Suprapubic skin (tissue), 4 donors: ENCODE data around the gene ERI3.

Source experiments
- EP300 ChIP-seq: sonication (generic); formaldehyde crosslinking; IDR thresholded peaks from one replicate; pipeline ENCODE4 v1.6.1; 2017; ENCODE audit warnings: antibody characterized with exemption
- POLR2AphosphoS5 ChIP-seq, 3 donors: sonication (generic); formaldehyde crosslinking; IDR thresholded peaks; one replicate each; pipeline ENCODE4 v1.6.1; 2017; ENCODE audit warnings: antibody characterized with exemption in 3 of 3

- TF ChIP-seq EP300 (no peak), POLR2AphosphoS5 (IDR thresholded peaks at IDR 0.05) (no peak)
Observed at GRCh38 chr1:44221769-44222168, 133.3 kb downstream of the ERI3 start.
